HCT116 (cell line): ENCODE measurements around the gene NRCAM. TPM values are rescaled to one million over a fixed set of nuclear protein-coding genes. Genes with fewer than 3 reads are reported as not detected.

Experiments
- ATAC-seq: fragments of 200-7000 bp; cut with Tn5 transposase; 2 replicates; pipeline ENCODE4 v1.9.1; 2020; ENCODE audit warnings: mild to moderate bottlenecking, moderate library complexity
- BruUV-seq: library from RNA; stranded (reverse); fragments of 400-500 nt; replicated peaks from 2 replicates; lab custom pipeline; 2021; lab: Mats Ljungman, UMichigan
- CTCF ChIA-PET: fragments of 300-600 bp; sonication (Branson Sonifier 250); formaldehyde crosslinking; loops from one replicate; lab custom pipeline; 2021; ENCODE audit warnings: antibody characterized with exemption; lab: Charles Lee
- POLR2A ChIA-PET: fragments of 300-600, 350-600 bp; sonication (Branson Sonifier 250); formaldehyde crosslinking; loops from one replicate; lab custom pipeline; 2021; ENCODE audit warnings: antibody characterized with exemption; lab: Charles Lee
- RAD21 ChIA-PET, 2 experiments: fragments of 300-600 bp; sonication (Branson Sonifier 250); formaldehyde crosslinking; loops; one replicate each; lab custom pipeline; 2023; ENCODE audit warnings: low total read pairs in 2 of 2; ENCODE audit not compliant: uncharacterized antibody in 2 of 2, unreplicated experiment in 2 of 2, low non-redundant PET in 1 of 2; lab: Charles Lee
- DNase-seq: peaks from one replicate; pipeline ENCODE4 v3.0.0-alpha.2; 2010; ENCODE audit warnings: low read depth, low spot score
- H2AFZ ChIP-seq: fragments of 200-600 bp; shearing (Covaris generic), sonication (generic); 2 replicates; pipeline ENCODE4 v1.6.1; 2017; ENCODE audit warnings: low read depth, mixed run types, mixed read lengths, antibody characterized with exemption, low read length; ENCODE audit not compliant: poor library complexity, severe bottlenecking
- H3K27ac ChIP-seq: 2 replicates; pipeline ENCODE4 v1.5.1; 2012; ENCODE audit warnings: low read depth, low read length
- H3K27me3 ChIP-seq: fragments of 200-600 bp; sonication (generic); 2 replicates; pipeline ENCODE4 v1.6.1; 2016; ENCODE audit warnings: mixed run types, low read length, mixed read lengths; ENCODE audit not compliant: insufficient read depth
- H3K36me3 ChIP-seq, 2 experiments: fragments of 200-500 bp in 1 of 2; fragments of 200-600 bp in 1 of 2; sonication (Bioruptor generic) in 1 of 2; sonication (generic) in 1 of 2; 2 replicates each; pipeline versions ENCODE4 v1.5.1 to v1.6.1; 2014 to 2016; ENCODE audit warnings: low read length in 2 of 2, inconsistent platforms in 1 of 2, mixed read lengths in 1 of 2, mixed run types in 1 of 2; ENCODE audit not compliant: insufficient read depth in 2 of 2, control insufficient read depth in 1 of 2
- H3K4me1 ChIP-seq, 2 experiments: fragments of 200-600 bp in 1 of 2; sonication (generic) in 1 of 2; 2 replicates each; pipeline versions ENCODE4 v1.5.1 to v1.6.1; 2012 to 2017; ENCODE audit warnings: low read length in 2 of 2, inconsistent platforms in 1 of 2, mild to moderate bottlenecking in 1 of 2, mixed read lengths in 1 of 2, mixed run types in 1 of 2, moderate library complexity in 1 of 2; ENCODE audit not compliant: insufficient read depth in 2 of 2, control insufficient read depth in 1 of 2
- H3K4me2 ChIP-seq: fragments of 200-600 bp; sonication (generic); 2 replicates; pipeline ENCODE4 v1.6.1; 2017; ENCODE audit warnings: mixed run types, low read length, mixed read lengths
- H3K4me3 ChIP-seq, 2 experiments: fragments of 200-600 bp in 1 of 2; sonication (generic) in 1 of 2; replicated peaks in 1 of 2; 2 replicates each; pipeline ENCODE4 v1.5.1; 2011 to 2016; ENCODE audit warnings: low read length in 2 of 2, control low read depth in 1 of 2, low read depth in 1 of 2, mild to moderate bottlenecking in 1 of 2, mixed read lengths in 1 of 2, mixed run types in 1 of 2
- H3K79me2 ChIP-seq: fragments of 200-600 bp; sonication (generic); 2 replicates; pipeline ENCODE4 v1.6.1; 2017; ENCODE audit warnings: mild to moderate bottlenecking, mixed run types, low read length, moderate library complexity, mixed read lengths; ENCODE audit not compliant: insufficient read depth
- H3K9ac ChIP-seq: fragments of 200-600 bp; sonication (generic); 2 replicates; pipeline ENCODE4 v1.6.1; 2016; ENCODE audit warnings: low read length, mixed read lengths
- H3K9me2 ChIP-seq: fragments of 200-600 bp; sonication (generic), shearing (Covaris generic); 2 replicates; pipeline ENCODE4 v1.6.1; 2017; ENCODE audit warnings: mixed run types, mild to moderate bottlenecking, moderate library complexity; ENCODE audit not compliant: insufficient read depth
- H3K9me3 ChIP-seq, 2 experiments: fragments of 200-500 bp in 1 of 2; fragments of 200-600 bp in 1 of 2; sonication (Bioruptor generic) in 1 of 2; sonication (generic) in 1 of 2; 2 replicates each; pipeline ENCODE4 v1.6.1; 2014 to 2017; ENCODE audit warnings: low read length in 2 of 2, mixed read lengths in 2 of 2, inconsistent platforms in 1 of 2, low read depth in 1 of 2, mild to moderate bottlenecking in 1 of 2, mixed run types in 1 of 2, moderate library complexity in 1 of 2; ENCODE audit not compliant: control insufficient read depth in 1 of 2, insufficient read depth in 1 of 2
- H4K20me1 ChIP-seq: fragments of 200-600 bp; sonication (generic), shearing (Covaris generic); 2 replicates; pipeline ENCODE4 v1.6.1; 2017; ENCODE audit warnings: mixed run types, mild to moderate bottlenecking, moderate library complexity; ENCODE audit not compliant: insufficient read depth
- CBX3 ChIP-seq: IDR thresholded peaks from 2 replicates; pipeline ENCODE4 v1.6.1; 2012; ENCODE audit warnings: low read depth
- EGR1 ChIP-seq: IDR thresholded peaks from 2 replicates; pipeline ENCODE4 v1.6.1; 2012; ENCODE audit warnings: low read depth
- ELF1 ChIP-seq: IDR thresholded peaks from 2 replicates; pipeline ENCODE4 v1.6.1; 2012; ENCODE audit warnings: low read depth, borderline replicate concordance
- EZH2phosphoT487 ChIP-seq: fragments of 200-600 bp; IDR thresholded peaks from 2 replicates; pipeline ENCODE4 v1.6.1; 2018; ENCODE audit warnings: antibody characterized with exemption, borderline replicate concordance
- FOSL1 ChIP-seq: IDR thresholded peaks from 2 replicates; pipeline ENCODE4 v1.6.1; 2012; ENCODE audit warnings: low read depth
- JUND ChIP-seq: IDR thresholded peaks from 2 replicates; pipeline ENCODE4 v1.6.1; 2012
- POLR2AphosphoS5 ChIP-seq: IDR thresholded peaks from 2 replicates; pipeline ENCODE4 v1.6.1; 2011; ENCODE audit warnings: mild to moderate bottlenecking, low read depth, low read length, moderate library complexity
- SIN3A ChIP-seq: IDR thresholded peaks from 2 replicates; pipeline ENCODE4 v1.6.1; 2012; ENCODE audit warnings: low read depth
- TCF7L2 ChIP-seq: IDR thresholded peaks from 2 replicates; pipeline ENCODE4 v1.7.0; 2011; ENCODE audit warnings: borderline replicate concordance, inconsistent platforms; ENCODE audit not compliant: insufficient read depth, insufficient read length; ENCODE audit errors: extremely low read depth
- YY1 ChIP-seq: IDR thresholded peaks from 2 replicates; pipeline ENCODE4 v1.6.1; 2011; ENCODE audit warnings: low read length, low read depth, moderate library complexity, mild to moderate bottlenecking; ENCODE audit not compliant: insufficient replicate concordance; ENCODE audit errors: extremely low read depth
- ZFX ChIP-seq: fragments of 450-650 bp; IDR thresholded peaks from 2 replicates; pipeline ENCODE4 v1.6.1; 2017
- ZNF274 ChIP-seq: fragments of 200-500 bp; sonication (Bioruptor generic); IDR thresholded peaks from 2 replicates; pipeline ENCODE4 v1.6.1; 2014; ENCODE audit warnings: mild to moderate bottlenecking, low read depth, low read length, inconsistent platforms
- intact Hi-C: fragments of 100-400 bp; cut with micrococcal nuclease; formaldehyde crosslinking; loops from 2 replicates; pipeline ENCODE4 v1.10.0; 2022
- total RNA-seq: library from RNA; stranded (reverse); gene quantifications from one replicate; pipeline ENCODE4 v1.2.1, GENCODE V29; 2021; ENCODE audit not compliant: unreplicated experiment
- TF ChIP-seq, protein P1 (sequence below): IDR thresholded peaks from 2 replicates; pipeline ENCODE4 v1.6.1; 2012; ENCODE audit warnings: low read depth
- TF ChIP-seq, protein P2 (sequence below): IDR thresholded peaks from 2 replicates; pipeline ENCODE4 v1.6.1; 2012

Gene NRCAM
- total RNA-seq, 1 experiment from 2014 or later = 0.15 TPM

DNA sequence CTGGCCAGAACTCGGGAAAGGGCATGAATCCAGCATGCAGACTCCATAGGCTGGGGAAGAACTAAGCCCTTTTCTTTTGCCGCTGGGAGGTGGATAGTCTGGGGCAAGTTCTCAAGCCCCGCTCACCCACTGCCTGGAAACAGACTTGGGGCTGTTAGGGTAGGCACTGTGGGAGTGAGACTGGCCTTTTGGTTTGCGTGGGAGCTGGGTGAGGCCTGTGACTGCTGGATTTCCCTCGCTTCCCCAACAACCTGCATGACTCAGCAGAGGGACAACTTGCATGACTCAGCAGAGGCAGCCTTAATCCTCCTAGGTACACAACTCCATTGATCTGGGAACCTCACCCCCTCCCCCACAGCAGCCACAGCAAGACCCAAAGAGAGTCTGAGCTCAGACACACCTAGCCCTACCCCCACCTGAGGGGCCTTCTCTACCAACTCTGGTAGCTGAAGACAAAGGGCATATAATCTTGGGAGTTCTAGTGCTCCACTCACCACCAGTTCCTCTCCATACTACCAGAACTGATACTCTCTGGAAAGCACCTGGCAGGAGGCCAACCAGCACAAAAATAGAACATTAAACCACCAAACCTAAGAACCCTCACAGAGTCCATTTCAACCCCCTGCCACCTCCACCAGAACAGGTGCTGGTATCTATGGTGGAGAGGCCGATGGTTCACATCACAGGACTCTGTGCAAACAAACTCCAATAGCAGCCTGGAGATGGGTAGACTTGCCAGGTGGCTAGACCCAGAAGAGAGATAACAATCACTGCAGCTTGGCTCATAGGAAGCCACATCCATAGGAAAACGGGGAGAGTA is 244.6 kb downstream of the NRCAM start:
- Histone ChIP-seq H3K9me3 (no peaks in the 10 kb centered on the region), H3K27me3 (no peaks in the 10 kb centered on the region), H3K27ac (peak overlapping the region; percentile 15; the same call in 1 of the 2 replicates), H2AFZ (peak overlapping the region; percentile 93), H3K36me3 (0 out of 4 replicates have a peak, but pooled peaks cover 0 to 3% of the 10 kb centered on the region in 2 experiments), H3K9me2 (no peaks in the 10 kb centered on the region), H3K4me3 (no peak overlapping the region; a peak in 2 of 4 replicates), H3K4me2 (peak overlapping the region; percentile 73), H3K4me1 (peaks cover 7 to 18% of the 10 kb centered on the region in 2 experiments), H4K20me1 (no peaks in the 10 kb centered on the region), H3K9ac (peak overlapping the region; percentile 49), H3K79me2 (no peaks in the 10 kb centered on the region)
- ChIA-PET RAD21 (no interaction called here), CTCF (no interaction called here), POLR2A (no interaction called here)
- peak; percentile 64 for TF ChIP-seq ZFX
- no peak for TF ChIP-seq EZH2phosphoT487
- TF ChIP-seq, protein P1, sequence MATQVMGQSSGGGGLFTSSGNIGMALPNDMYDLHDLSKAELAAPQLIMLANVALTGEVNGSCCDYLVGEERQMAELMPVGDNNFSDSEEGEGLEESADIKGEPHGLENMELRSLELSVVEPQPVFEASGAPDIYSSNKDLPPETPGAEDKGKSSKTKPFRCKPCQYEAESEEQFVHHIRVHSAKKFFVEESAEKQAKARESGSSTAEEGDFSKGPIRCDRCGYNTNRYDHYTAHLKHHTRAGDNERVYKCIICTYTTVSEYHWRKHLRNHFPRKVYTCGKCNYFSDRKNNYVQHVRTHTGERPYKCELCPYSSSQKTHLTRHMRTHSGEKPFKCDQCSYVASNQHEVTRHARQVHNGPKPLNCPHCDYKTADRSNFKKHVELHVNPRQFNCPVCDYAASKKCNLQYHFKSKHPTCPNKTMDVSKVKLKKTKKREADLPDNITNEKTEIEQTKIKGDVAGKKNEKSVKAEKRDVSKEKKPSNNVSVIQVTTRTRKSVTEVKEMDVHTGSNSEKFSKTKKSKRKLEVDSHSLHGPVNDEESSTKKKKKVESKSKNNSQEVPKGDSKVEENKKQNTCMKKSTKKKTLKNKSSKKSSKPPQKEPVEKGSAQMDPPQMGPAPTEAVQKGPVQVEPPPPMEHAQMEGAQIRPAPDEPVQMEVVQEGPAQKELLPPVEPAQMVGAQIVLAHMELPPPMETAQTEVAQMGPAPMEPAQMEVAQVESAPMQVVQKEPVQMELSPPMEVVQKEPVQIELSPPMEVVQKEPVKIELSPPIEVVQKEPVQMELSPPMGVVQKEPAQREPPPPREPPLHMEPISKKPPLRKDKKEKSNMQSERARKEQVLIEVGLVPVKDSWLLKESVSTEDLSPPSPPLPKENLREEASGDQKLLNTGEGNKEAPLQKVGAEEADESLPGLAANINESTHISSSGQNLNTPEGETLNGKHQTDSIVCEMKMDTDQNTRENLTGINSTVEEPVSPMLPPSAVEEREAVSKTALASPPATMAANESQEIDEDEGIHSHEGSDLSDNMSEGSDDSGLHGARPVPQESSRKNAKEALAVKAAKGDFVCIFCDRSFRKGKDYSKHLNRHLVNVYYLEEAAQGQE = no peak
- TF ChIP-seq TCF7L2 = no peak
- TF ChIP-seq JUND = peak; percentile 55; the same call in 1 of the 2 replicates
- no peak for TF ChIP-seq SIN3A
- peak; percentile 59 for TF ChIP-seq EGR1
- 0 out of 2 replicates have a peak, but pooled peaks have one; percentile 30 for TF ChIP-seq CBX3
- no peak for TF ChIP-seq YY1
- TF ChIP-seq ZNF274 = no peak
- TF ChIP-seq POLR2AphosphoS5 = no peak
- no peak for TF ChIP-seq ELF1
- peak; percentile 58 for TF ChIP-seq FOSL1
- TF ChIP-seq, protein P2, sequence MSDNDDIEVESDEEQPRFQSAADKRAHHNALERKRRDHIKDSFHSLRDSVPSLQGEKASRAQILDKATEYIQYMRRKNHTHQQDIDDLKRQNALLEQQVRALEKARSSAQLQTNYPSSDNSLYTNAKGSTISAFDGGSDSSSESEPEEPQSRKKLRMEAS = no peak
- intact Hi-C loops = no loop called here
- DNase-seq (peak; percentile 39), ATAC-seq (peak; percentile 92)
- no TSS peak for BruUV-seq
